ENCODE measurements around the gene AP2S1. TPM values are rescaled to one million over a fixed set of nuclear protein-coding genes. Genes with fewer than 3 reads are reported as not detected.
"Not testable (repeated sequence)": the region's sequence is repeated elsewhere in the genome, so short reads cannot be mapped to it uniquely, and the experiment has no call there.

The AP2S1 gene
- total RNA-seq, 2 donors from 2014 or later = 114 to 116 TPM

GRCh38 chr19:46875234-46875633 is 24.6 kb upstream of the AP2S1 start:
- ATAC-seq = no peak
- DNase-seq (ENCODE audit: low spot score in 2 of 2) = no peak
- Mint-ChIP-seq H3K36me3 (no peaks in the 10 kb centered on the region), H3K27ac (no peak overlapping the region), H3K9me3 (no peaks in the 10 kb centered on the region)

GRCh38 chr19:46872967-46873366 is 22.3 kb upstream of the AP2S1 start:
- Mint-ChIP-seq H3K36me3 (no peaks in the 10 kb centered on the region), H3K9me3 (no peaks in the 10 kb centered on the region), H3K27ac (no peak overlapping the region)
- ATAC-seq (no peak), DNase-seq (ENCODE audit: low spot score in 2 of 2) (no peak)

- H3K36me3 Mint-ChIP-seq; ATAC-seq; H3K27ac Mint-ChIP-seq; H3K9me3 Mint-ChIP-seq; DNase-seq (ENCODE audit: low spot score in 2 of 2): not testable (repeated sequence)
These were observed 20.5 kb upstream of the AP2S1 start for GRCh38 chr19:46871173-46871572.

GRCh38 chr19:46868025-46868802 is 17.6 kb upstream of the AP2S1 start:
- DNase-seq (ENCODE audit: low spot score in 2 of 2) = no peak
- H3K9me3 Mint-ChIP-seq = no peaks in the 10 kb centered on the region
- H3K27ac Mint-ChIP-seq = no peak overlapping the region
- no peaks in the 10 kb centered on the region for H3K36me3 Mint-ChIP-seq
- no peak for ATAC-seq

- DNase-seq (ENCODE audit: low spot score in 2 of 2) (no peak), ATAC-seq (no peak)
- no peak overlapping the region for H3K27ac Mint-ChIP-seq
- H3K36me3 Mint-ChIP-seq = no peaks in the 10 kb centered on the region
- no peaks in the 10 kb centered on the region for H3K9me3 Mint-ChIP-seq
These were observed 16.5 kb upstream of the AP2S1 start for GRCh38 chr19:46867170-46867569.

GRCh38 chr19:46866407-46867136 is 15.9 kb upstream of the AP2S1 start:
- H3K36me3 Mint-ChIP-seq = no peaks in the 10 kb centered on the region
- no peaks in the 10 kb centered on the region for H3K9me3 Mint-ChIP-seq
- DNase-seq (ENCODE audit: low spot score in 2 of 2) = no peak
- ATAC-seq = no peak
- H3K27ac Mint-ChIP-seq = no peak overlapping the region

GRCh38 chr19:46863818-46864629 is 13.4 kb upstream of the AP2S1 start:
- H3K27ac Mint-ChIP-seq = no peak overlapping the region
- no peak for ATAC-seq
- H3K9me3 Mint-ChIP-seq = peaks cover 4 to 5% of the 10 kb centered on the region in 2 donors
- DNase-seq (ENCODE audit: low spot score in 2 of 2) = no peak
- H3K36me3 Mint-ChIP-seq = peaks cover 6 to 7% of the 10 kb centered on the region in 2 donors

- Mint-ChIP-seq H3K27ac (no peak overlapping the region), H3K9me3 (peaks cover 4 to 5% of the 10 kb centered on the region in 2 donors), H3K36me3 (peaks cover 6 to 7% of the 10 kb centered on the region in 2 donors)
- no peak for ATAC-seq
- peak in 1 of 2 donors; percentile 51 for DNase-seq (ENCODE audit: low spot score in 2 of 2)
These were observed 12.5 kb upstream of the AP2S1 start for GRCh38 chr19:46862974-46863632.

GRCh38 chr19:46862503-46862834 is 11.8 kb upstream of the AP2S1 start:
- no peak for DNase-seq (ENCODE audit: low spot score in 2 of 2)
- Mint-ChIP-seq H3K27ac (no peak overlapping the region), H3K9me3 (peaks cover 4 to 5% of the 10 kb centered on the region in 2 donors), H3K36me3 (peaks cover 6 to 7% of the 10 kb centered on the region in 2 donors)
- ATAC-seq = no peak

GRCh38 chr19:46861691-46862502 is 11.3 kb upstream of the AP2S1 start:
- DNase-seq (ENCODE audit: low spot score in 2 of 2) = no peak
- H3K27ac Mint-ChIP-seq = no peak overlapping the region

GRCh38 chr19:46860846-46861690 is 10.4 kb upstream of the AP2S1 start, which contains the start of gene ARHGAP35:
TSS of gene ARHGAP35 (plus strand) at chr19:46860997. CDS start at chr19:46918676, 57,679 bp downstream.
- ATAC-seq (no peak), DNase-seq (ENCODE audit: low spot score in 2 of 2) (no peak)
- Mint-ChIP-seq H3K27ac (peak within 1 kb of the TSS; percentile 90 to 97), H3K9me3 (peaks cover 4 to 5% of the 10 kb centered on the region in 2 donors), H3K36me3 (peaks cover 6 to 7% of the 10 kb centered on the region in 2 donors)

More at GRCh38 chr19:46861691-46862502, 11.3 kb upstream of the AP2S1 start:
- Mint-ChIP-seq H3K9me3 (peaks cover 4 to 5% of the 10 kb centered on the region in 2 donors), H3K36me3 (peaks cover 6 to 7% of the 10 kb centered on the region in 2 donors)
- ATAC-seq = no peak

- peaks cover 4 to 5% of the 10 kb centered on the region in 2 donors for H3K9me3 Mint-ChIP-seq
- ATAC-seq (peak; percentile 84 to 88), DNase-seq (ENCODE audit: low spot score in 2 of 2) (peak; percentile 93)
- H3K36me3 Mint-ChIP-seq = peaks cover 6 to 7% of the 10 kb centered on the region in 2 donors
- H3K27ac Mint-ChIP-seq = peak overlapping the region; percentile 90 to 97
These were observed 9.6 kb upstream of the AP2S1 start for GRCh38 chr19:46860125-46860845.

- DNase-seq (ENCODE audit: low spot score in 2 of 2) = no peak
- Mint-ChIP-seq H3K27ac (peak overlapping the region; percentile 90 to 91), H3K9me3 (peaks cover 4 to 5% of the 10 kb centered on the region in 2 donors), H3K36me3 (peaks cover 6 to 7% of the 10 kb centered on the region in 2 donors)
- ATAC-seq = no peak
These were observed 9.0 kb upstream of the AP2S1 start for GRCh38 chr19:46859637-46860124.
